OCI-LY7 (cell line): ENCODE data around the gene SPSB3. TPM values are rescaled to one million over a fixed set of nuclear protein-coding genes. Genes with fewer than 3 reads are reported as not detected.

Experiments used
- BruUV-seq: library from RNA; stranded (reverse); fragments of 400-500 nt; replicated peaks from 2 replicates; lab custom pipeline; 2021; lab: Mats Ljungman, UMichigan
- CTCF ChIA-PET: fragments of 300-600 bp; sonication (Branson Sonifier 250); formaldehyde crosslinking; loops from one replicate; lab custom pipeline; 2022; ENCODE audit warnings: antibody characterized with exemption; ENCODE audit not compliant: unreplicated experiment; lab: Charles Lee
- POLR2A ChIA-PET: fragments of 300-600 bp; sonication (Branson Sonifier 250); formaldehyde crosslinking; loops from one replicate; lab custom pipeline; 2022; ENCODE audit warnings: antibody characterized with exemption; lab: Charles Lee
- DNase-seq: peaks from one replicate; pipeline ENCODE4 v3.0.0-alpha.2; 2015; ENCODE audit warnings: low spot score
- H2AFZ ChIP-seq: fragments of 200-600 bp; sonication (generic), shearing (Covaris generic); 2 replicates; pipeline ENCODE4 v1.6.1; 2014; ENCODE audit warnings: mild to moderate bottlenecking, antibody characterized with exemption, low read length, moderate library complexity
- H3K27ac ChIP-seq: fragments of 200-600 bp; sonication (generic); 2 replicates; pipeline ENCODE4 v1.5.1; 2014; ENCODE audit warnings: mixed run types, low read depth, mild to moderate bottlenecking, moderate library complexity, low read length, inconsistent platforms; ENCODE audit not compliant: poor library complexity, severe bottlenecking
- H3K36me3 ChIP-seq: fragments of 200-600 bp; sonication (generic); 2 replicates; pipeline ENCODE4 v1.6.1; 2014; ENCODE audit warnings: mild to moderate bottlenecking, antibody characterized with exemption, low read length, moderate library complexity, mixed read lengths; ENCODE audit not compliant: insufficient read depth
- H3K4me1 ChIP-seq: fragments of 200-600 bp; sonication (generic); 2 replicates; pipeline ENCODE4 v1.5.1; 2014; ENCODE audit warnings: mild to moderate bottlenecking, low read length; ENCODE audit not compliant: insufficient read depth, poor library complexity, severe bottlenecking
- H3K4me2 ChIP-seq: fragments of 200-600 bp; sonication (generic); 2 replicates; pipeline ENCODE4 v1.6.1; 2014; ENCODE audit warnings: mild to moderate bottlenecking, low read length
- H3K4me3 ChIP-seq: fragments of 200-600 bp; sonication (generic); 2 replicates; pipeline ENCODE4 v1.5.1; 2014; ENCODE audit warnings: mild to moderate bottlenecking, low read depth, low read length; ENCODE audit not compliant: poor library complexity, severe bottlenecking
- H3K79me2 ChIP-seq: fragments of 200-600 bp; sonication (generic); 2 replicates; pipeline ENCODE4 v1.6.1; 2016; ENCODE audit warnings: low read depth, mild to moderate bottlenecking, low read length, moderate library complexity, mixed read lengths; ENCODE audit not compliant: insufficient read depth
- H3K9me2 ChIP-seq: fragments of 200-600 bp; sonication (generic); 2 replicates; pipeline ENCODE4 v1.6.1; 2016; ENCODE audit warnings: mild to moderate bottlenecking, low read length, mixed read lengths; ENCODE audit not compliant: insufficient read depth
- H3K9me3 ChIP-seq: fragments of 200-600 bp; sonication (generic); 2 replicates; pipeline ENCODE4 v1.6.1; 2014; ENCODE audit warnings: mild to moderate bottlenecking, mixed run types, low read length, mixed read lengths
- H4K20me1 ChIP-seq: fragments of 200-600 bp; sonication (generic); 2 replicates; pipeline ENCODE4 v1.6.1; 2014; ENCODE audit warnings: mild to moderate bottlenecking, antibody characterized with exemption, low read length, moderate library complexity, mixed read lengths; ENCODE audit not compliant: insufficient read depth
- EZH2phosphoT487 ChIP-seq: fragments of 200-600 bp; sonication (generic); IDR thresholded peaks from 2 replicates; pipeline ENCODE4 v1.6.1; 2018; ENCODE audit warnings: low read depth, borderline replicate concordance, mild to moderate bottlenecking, mixed run types, antibody characterized with exemption, low read length, moderate library complexity, mixed read lengths
- intact Hi-C: fragments of 100-400 bp; cut with micrococcal nuclease; formaldehyde crosslinking; loops from one replicate; pipeline ENCODE4 v1.10.0; 2022; ENCODE audit not compliant: unreplicated experiment
- microRNA-seq: library from miRNA; unstranded; fragments of <30 nt; microRNA quantifications from one replicate; pipeline ENCODE4 v1.2.0, GENCODE V29; 2022; ENCODE audit warnings: borderline replicate concordance
- small RNA-seq: library from RNA; depleted of rRNA; stranded (forward); fragments of <200 nt; gene quantifications from one replicate; pipeline ENCODE3, GENCODE V24; 2014
- total RNA-seq, 2 experiments: library from RNA; depleted of rRNA in 1 of 2; stranded (reverse); fragments of >200 nt in 1 of 2; shearing (Covaris generic) in 1 of 2; gene quantifications; 2 replicates each; pipeline ENCODE4 v1.2.3, GENCODE V29; 2014 to 2022
- TF ChIP-seq, protein P1 (sequence below): fragments of 200-600 bp; sonication (generic); conservative IDR thresholded peaks from 2 replicates; pipeline ENCODE4 v1.5.1; 2014; ENCODE audit warnings: mild to moderate bottlenecking, antibody characterized with exemption, low read length, moderate library complexity, mixed read lengths

Gene SPSB3
- total RNA-seq, 2 experiments from 2014 or later = 33.6 to 52.4 TPM

DNA sequence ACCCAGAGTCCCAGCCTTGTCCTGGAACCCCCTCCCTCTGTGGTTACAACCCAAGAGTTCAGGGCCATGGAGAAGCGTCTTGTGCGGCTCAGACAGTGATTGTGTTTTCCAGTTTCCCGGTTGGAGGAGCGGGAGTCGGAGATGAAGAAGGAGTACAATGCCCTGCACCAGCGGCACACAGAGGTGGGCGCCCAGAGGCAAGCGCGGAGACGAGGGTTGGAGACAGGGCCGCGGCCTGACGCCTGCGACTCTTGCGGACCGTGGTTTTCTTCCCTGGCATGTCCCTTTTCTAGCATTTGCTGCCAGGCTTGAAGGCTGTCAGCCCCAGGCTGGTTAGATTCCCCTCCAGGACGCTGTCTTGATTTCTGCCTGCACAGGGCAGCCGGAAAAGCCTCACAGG, 53.3 kb downstream of the SPSB3 start:
- Histone ChIP-seq H3K9me3 (no peaks in the 10 kb centered on the region), H3K36me3 (peaks cover 61% of the 10 kb centered on the region), H3K9me2 (no peaks in the 10 kb centered on the region), H3K4me2 (no peak overlapping the region), H3K27ac (no peak overlapping the region), H3K4me1 (no peaks in the 10 kb centered on the region), H3K79me2 (no peaks in the 10 kb centered on the region), H3K4me3 (no peak overlapping the region), H2AFZ (no peak overlapping the region), H4K20me1 (no peaks in the 10 kb centered on the region)
- TF ChIP-seq EZH2phosphoT487 = no peak
- TF ChIP-seq, protein P1, sequence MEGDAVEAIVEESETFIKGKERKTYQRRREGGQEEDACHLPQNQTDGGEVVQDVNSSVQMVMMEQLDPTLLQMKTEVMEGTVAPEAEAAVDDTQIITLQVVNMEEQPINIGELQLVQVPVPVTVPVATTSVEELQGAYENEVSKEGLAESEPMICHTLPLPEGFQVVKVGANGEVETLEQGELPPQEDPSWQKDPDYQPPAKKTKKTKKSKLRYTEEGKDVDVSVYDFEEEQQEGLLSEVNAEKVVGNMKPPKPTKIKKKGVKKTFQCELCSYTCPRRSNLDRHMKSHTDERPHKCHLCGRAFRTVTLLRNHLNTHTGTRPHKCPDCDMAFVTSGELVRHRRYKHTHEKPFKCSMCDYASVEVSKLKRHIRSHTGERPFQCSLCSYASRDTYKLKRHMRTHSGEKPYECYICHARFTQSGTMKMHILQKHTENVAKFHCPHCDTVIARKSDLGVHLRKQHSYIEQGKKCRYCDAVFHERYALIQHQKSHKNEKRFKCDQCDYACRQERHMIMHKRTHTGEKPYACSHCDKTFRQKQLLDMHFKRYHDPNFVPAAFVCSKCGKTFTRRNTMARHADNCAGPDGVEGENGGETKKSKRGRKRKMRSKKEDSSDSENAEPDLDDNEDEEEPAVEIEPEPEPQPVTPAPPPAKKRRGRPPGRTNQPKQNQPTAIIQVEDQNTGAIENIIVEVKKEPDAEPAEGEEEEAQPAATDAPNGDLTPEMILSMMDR = no peak
- intact Hi-C loops = no loop called here
- POLR2A ChIA-PET = no interaction called here
- no TSS peak for BruUV-seq
- CTCF ChIA-PET = no interaction called here
- DNase-seq = no peak

DNA sequence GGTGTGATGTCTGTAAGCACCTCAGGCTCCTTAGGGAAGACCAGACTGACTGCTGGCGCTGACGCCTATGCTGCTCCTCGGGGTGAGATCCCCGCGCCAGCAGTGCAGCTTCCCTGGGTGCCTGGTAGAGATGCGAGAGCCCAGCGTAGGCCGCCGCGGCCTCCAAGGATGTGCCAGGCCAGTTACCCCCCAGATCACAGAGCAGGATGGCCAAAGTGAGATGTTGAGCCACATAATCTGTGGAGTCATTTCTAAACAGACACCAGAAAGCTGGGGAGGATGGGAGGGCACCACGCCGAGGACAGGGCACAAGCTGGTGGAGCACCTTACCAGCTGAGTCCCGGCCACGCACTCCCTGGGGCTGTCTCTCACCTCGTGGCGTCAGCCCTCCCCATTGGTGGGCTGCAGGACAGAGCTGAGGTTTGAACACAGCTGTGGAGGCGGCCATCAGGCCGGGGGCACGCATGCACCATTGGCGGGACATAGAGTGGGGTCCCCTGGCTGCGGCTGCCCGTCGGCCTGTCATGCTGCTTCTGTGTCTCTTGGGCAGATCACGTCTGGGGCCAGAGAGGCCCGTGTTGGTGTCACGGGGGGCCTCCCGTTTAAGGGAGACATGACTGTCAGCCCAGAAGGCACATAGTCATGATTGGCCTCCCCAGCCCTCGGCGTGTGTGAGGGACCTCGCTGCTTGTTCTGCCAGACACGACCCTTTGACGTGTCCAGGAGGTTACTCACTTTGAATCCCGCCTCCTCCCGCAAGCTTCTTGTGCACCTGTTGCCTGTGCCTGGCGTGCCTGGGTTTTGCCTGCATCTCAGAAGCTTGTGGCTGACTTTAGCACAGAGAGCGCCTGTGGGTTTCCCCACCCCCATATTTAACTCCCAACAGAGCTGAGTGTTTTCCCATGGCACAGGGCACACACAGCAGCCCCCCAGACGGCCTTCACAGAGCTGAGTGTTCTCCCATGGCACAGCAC, 54.4 kb downstream of the SPSB3 start:
- BruUV-seq = no TSS peak
- H4K20me1 ChIP-seq = 0 out of 2 replicates have a peak, but pooled peaks cover 4% of the 10 kb centered on the region
- H3K79me2 ChIP-seq = 0 out of 2 replicates have a peak, but pooled peaks cover 7% of the 10 kb centered on the region
- ChIA-PET POLR2A (no interaction called here), CTCF (interaction anchor here (0.6 kb wide), 1 partner anchor 258 kb away, joined by 3 read pairs; no protein-coding TSS in a partner anchor)
- intact Hi-C loops = no loop called here
- H3K9me2 ChIP-seq = no peaks in the 10 kb centered on the region
- no peaks in the 10 kb centered on the region for H3K4me1 ChIP-seq
- TF ChIP-seq, protein P1 = no peak
- TF ChIP-seq EZH2phosphoT487 = no peak
- no peak for DNase-seq
- H3K4me2 ChIP-seq = no peak overlapping the region
- H3K9me3 ChIP-seq = no peaks in the 10 kb centered on the region
- no peak overlapping the region for H2AFZ ChIP-seq
- H3K36me3 ChIP-seq = peaks cover 50% of the 10 kb centered on the region
- H3K4me3 ChIP-seq = no peak overlapping the region
- no peak overlapping the region for H3K27ac ChIP-seq

Small RNAs within 50 kb of the gene (microRNA-seq; reads per million reads assigned to microRNA genes)
- gene MIR3177 = not detected

Small RNAs within 50 kb of the gene (small RNA-seq; reads per million reads assigned to genes)
- gene MIR3177 = not detected

Other genes with a start within 250 kb of the SPSB3 start
- not detected in 2 replicates for gene TMEM204, start 248.9 kb downstream of the SPSB3 start, total RNA-seq (2014; rRNA removed; shearing (Covaris generic))
- not detected in 2 replicates for gene TMEM204, start 248.9 kb downstream of the SPSB3 start, total RNA-seq (2022)
- gene IFT140, start 170.5 kb downstream of the SPSB3 start, total RNA-seq (2014; rRNA removed; shearing (Covaris generic)) = 10.2 and 14.3 TPM in 2 replicates
- gene IFT140, start 170.5 kb downstream of the SPSB3 start, total RNA-seq (2022) = 21.2 and 21.9 TPM in 2 replicates
- 9.1 and 10.5 TPM in 2 replicates for gene CRAMP1, start 170.2 kb downstream of the SPSB3 start, total RNA-seq (2014; rRNA removed; shearing (Covaris generic))
- gene CRAMP1, start 170.2 kb downstream of the SPSB3 start, total RNA-seq (2022) = 33.6 and 33.8 TPM in 2 replicates
- 48.3 and 67.4 TPM in 2 replicates for gene JPT2, start 104.3 kb downstream of the SPSB3 start, total RNA-seq (2014; rRNA removed; shearing (Covaris generic))
- 75.2 and 80.3 TPM in 2 replicates for gene JPT2, start 104.3 kb downstream of the SPSB3 start, total RNA-seq (2022)
- gene MAPK8IP3, start 76.4 kb downstream of the SPSB3 start, total RNA-seq (2014; rRNA removed; shearing (Covaris generic)) = 95.9 and 114 TPM in 2 replicates
- 130 and 133 TPM in 2 replicates for gene MAPK8IP3, start 76.4 kb downstream of the SPSB3 start, total RNA-seq (2022)
- gene NME3, start 11.0 kb downstream of the SPSB3 start, total RNA-seq (2014; rRNA removed; shearing (Covaris generic)) = 38.2 and 54.5 TPM in 2 replicates
- 30.6 and 34.8 TPM in 2 replicates for gene NME3, start 11.0 kb downstream of the SPSB3 start, total RNA-seq (2022)
- gene EME2, start 9.8 kb downstream of the SPSB3 start, total RNA-seq (2014; rRNA removed; shearing (Covaris generic)) = 22.0 and 23.8 TPM in 2 replicates
- gene EME2, start 9.8 kb downstream of the SPSB3 start, total RNA-seq (2022) = 48.5 and 51.8 TPM in 2 replicates
- gene MRPS34, start 9.4 kb downstream of the SPSB3 start, total RNA-seq (2014; rRNA removed; shearing (Covaris generic)) = 170 and 190 TPM in 2 replicates
- 176 and 196 TPM in 2 replicates for gene MRPS34, start 9.4 kb downstream of the SPSB3 start, total RNA-seq (2022)
- gene NUBP2, start 389 bp upstream of the SPSB3 start, total RNA-seq (2014; rRNA removed; shearing (Covaris generic)) = 70.5 and 94.9 TPM in 2 replicates
- 58.2 and 62.7 TPM in 2 replicates for gene NUBP2, start 389 bp upstream of the SPSB3 start, total RNA-seq (2022)
- gene IGFALS, start 11.1 kb upstream of the SPSB3 start, total RNA-seq (2014; rRNA removed; shearing (Covaris generic)) = 0.13 TPM in 1 of 2 replicates, not detected in the other
- gene IGFALS, start 11.1 kb upstream of the SPSB3 start, total RNA-seq (2022) = 0.33 TPM in 1 of 2 replicates, not detected in the other
- 26.9 and 30.5 TPM in 2 replicates for gene HAGH, start 44.3 kb upstream of the SPSB3 start, total RNA-seq (2014; rRNA removed; shearing (Covaris generic))
- 29.9 and 36.8 TPM in 2 replicates for gene HAGH, start 44.3 kb upstream of the SPSB3 start, total RNA-seq (2022)
- 30.7 and 32.4 TPM in 2 replicates for gene FAHD1, start 44.6 kb upstream of the SPSB3 start, total RNA-seq (2014; rRNA removed; shearing (Covaris generic))
- 13.7 and 15.1 TPM in 2 replicates for gene FAHD1, start 44.6 kb upstream of the SPSB3 start, total RNA-seq (2022)
- gene MEIOB, start 89.6 kb upstream of the SPSB3 start, total RNA-seq (2014; rRNA removed; shearing (Covaris generic)) = not detected in 2 replicates
- gene MEIOB, start 89.6 kb upstream of the SPSB3 start, total RNA-seq (2022) = not detected in 2 replicates
- gene HS3ST6, start 135.8 kb upstream of the SPSB3 start, total RNA-seq (2014; rRNA removed; shearing (Covaris generic)) = not detected in 2 replicates
- not detected in 2 replicates for gene HS3ST6, start 135.8 kb upstream of the SPSB3 start, total RNA-seq (2022)
- 5.2 and 9.0 TPM in 2 replicates for gene MSRB1, start 160.6 kb upstream of the SPSB3 start, total RNA-seq (2014; rRNA removed; shearing (Covaris generic))
- gene MSRB1, start 160.6 kb upstream of the SPSB3 start, total RNA-seq (2022) = 17.6 and 18.0 TPM in 2 replicates
- gene RPL3L, start 172.1 kb upstream of the SPSB3 start, total RNA-seq (2014; rRNA removed; shearing (Covaris generic)) = 0.35 TPM in 1 of 2 replicates, not detected in the other
- 0.63 and 0.72 TPM in 2 replicates for gene RPL3L, start 172.1 kb upstream of the SPSB3 start, total RNA-seq (2022)
- gene NDUFB10, start 177.0 kb upstream of the SPSB3 start, total RNA-seq (2014; rRNA removed; shearing (Covaris generic)) = 240 and 317 TPM in 2 replicates
- gene NDUFB10, start 177.0 kb upstream of the SPSB3 start, total RNA-seq (2022) = 180 and 201 TPM in 2 replicates
- gene RPS2, start 182.3 kb upstream of the SPSB3 start, total RNA-seq (2014; rRNA removed; shearing (Covaris generic)) = 2,266 and 2,461 TPM in 2 replicates
- 3,120 and 3,140 TPM in 2 replicates for gene RPS2, start 182.3 kb upstream of the SPSB3 start, total RNA-seq (2022)
- gene RNF151, start 184.3 kb upstream of the SPSB3 start, total RNA-seq (2014; rRNA removed; shearing (Covaris generic)) = not detected in 2 replicates
- gene RNF151, start 184.3 kb upstream of the SPSB3 start, total RNA-seq (2022) = not detected in 2 replicates
- gene TBL3, start 189.5 kb upstream of the SPSB3 start, total RNA-seq (2014; rRNA removed; shearing (Covaris generic)) = 58.5 and 67.2 TPM in 2 replicates
- gene TBL3, start 189.5 kb upstream of the SPSB3 start, total RNA-seq (2022) = 44.3 and 49.9 TPM in 2 replicates
- gene NOXO1, start 198.9 kb upstream of the SPSB3 start, total RNA-seq (2014; rRNA removed; shearing (Covaris generic)) = 0.22 and 2.1 TPM in 2 replicates
- gene NOXO1, start 198.9 kb upstream of the SPSB3 start, total RNA-seq (2022) = 0.30 and 0.59 TPM in 2 replicates
- gene GFER, start 201.6 kb upstream of the SPSB3 start, total RNA-seq (2014; rRNA removed; shearing (Covaris generic)) = 25.1 and 32.3 TPM in 2 replicates
- gene GFER, start 201.6 kb upstream of the SPSB3 start, total RNA-seq (2022) = 31.1 and 40.2 TPM in 2 replicates
- 9.0 and 11.1 TPM in 2 replicates for gene SYNGR3, start 207.4 kb upstream of the SPSB3 start, total RNA-seq (2014; rRNA removed; shearing (Covaris generic))
- 10.3 and 12.0 TPM in 2 replicates for gene SYNGR3, start 207.4 kb upstream of the SPSB3 start, total RNA-seq (2022)
- gene ZNF598, start 227.2 kb upstream of the SPSB3 start, total RNA-seq (2014; rRNA removed; shearing (Covaris generic)) = 26.3 and 37.2 TPM in 2 replicates
- 80.4 and 83.8 TPM in 2 replicates for gene ZNF598, start 227.2 kb upstream of the SPSB3 start, total RNA-seq (2022)
- 0.85 and 0.88 TPM in 2 replicates for gene NPW, start 237.2 kb upstream of the SPSB3 start, total RNA-seq (2014; rRNA removed; shearing (Covaris generic))
- gene NPW, start 237.2 kb upstream of the SPSB3 start, total RNA-seq (2022) = 1.3 and 3.7 TPM in 2 replicates
- not detected in 2 replicates for gene NHERF2, start 244.3 kb upstream of the SPSB3 start, total RNA-seq (2014; rRNA removed; shearing (Covaris generic))
- 0.27 and 0.31 TPM in 2 replicates for gene NHERF2, start 244.3 kb upstream of the SPSB3 start, total RNA-seq (2022)